GM21717 (cell line): Measurements from ENCODE around the gene ARRB1.
"Not testable (repeated sequence)": the region's sequence is repeated elsewhere in the genome, so short reads cannot be mapped to it uniquely, and the experiment has no call there.

Experiments
- ATAC-seq: cut with Tn5 transposase; IDR thresholded peaks from one replicate; pipeline ENCODE4 v1.9.1; 2021; ENCODE audit warnings: mild to moderate bottlenecking, moderate library complexity; ENCODE audit not compliant: unreplicated experiment

ARRB1 gene

GRCh38 chr11:75277991-75278790 is 73.3 kb downstream of the ARRB1 start:
- no peak for ATAC-seq

GRCh38 chr11:75277211-75277805 is 74.2 kb downstream of the ARRB1 start:
- ATAC-seq: no peak

- no peak for ATAC-seq
Measured at GRCh38 chr11:75276686-75277085, 74.8 kb downstream of the ARRB1 start.

GRCh38 chr11:75276186-75276585 is 75.3 kb downstream of the ARRB1 start:
- ATAC-seq: no peak

GRCh38 chr11:75275581-75275980 is 75.9 kb downstream of the ARRB1 start:
- no peak for ATAC-seq

- not testable (repeated sequence) for ATAC-seq
Measured at GRCh38 chr11:75274716-75275115, 76.7 kb downstream of the ARRB1 start.

- no peak for ATAC-seq
Measured at GRCh38 chr11:75273411-75274391, 77.8 kb downstream of the ARRB1 start.

- ATAC-seq: no peak
Measured at GRCh38 chr11:75272821-75273301, 78.6 kb downstream of the ARRB1 start.

GRCh38 chr11:75272391-75272790 is 79.1 kb downstream of the ARRB1 start:
- ATAC-seq: no peak

- ATAC-seq: no peak
Measured at GRCh38 chr11:75271730-75272129, 79.7 kb downstream of the ARRB1 start.

- ATAC-seq: no peak
Measured at GRCh38 chr11:75270896-75271418, 80.5 kb downstream of the ARRB1 start.

- no peak for ATAC-seq
Measured at GRCh38 chr11:75269896-75270295, 81.6 kb downstream of the ARRB1 start.

- ATAC-seq: no peak
Measured at GRCh38 chr11:75269367-75269660, 82.1 kb downstream of the ARRB1 start.

GRCh38 chr11:75268626-75269366 is 82.7 kb downstream of the ARRB1 start:
- ATAC-seq: no peak

GRCh38 chr11:75267171-75267970 is 84.1 kb downstream of the ARRB1 start:
- no peak for ATAC-seq

GRCh38 chr11:75265851-75266531 is 85.5 kb downstream of the ARRB1 start:
- no peak for ATAC-seq

GRCh38 chr11:75264971-75265370 is 86.5 kb downstream of the ARRB1 start:
- ATAC-seq: no peak

- ATAC-seq: no peak
Measured at GRCh38 chr11:75264356-75264755, 87.1 kb downstream of the ARRB1 start.

GRCh38 chr11:75263944-75264349 is 87.5 kb downstream of the ARRB1 start:
- ATAC-seq: no peak
